K562 (cell line): ENCODE data around the gene USP15. TPM values are rescaled to one million over a fixed set of nuclear protein-coding genes. Genes with fewer than 3 reads are reported as not detected.

Source experiments
- ATAC-seq: fragments of 200-7000 bp; cut with Tn5 transposase; 3 replicates; pipeline ENCODE4 v1.9.1; 2020; ENCODE audit warnings: moderate library complexity
- BruUV-seq: library from RNA; stranded (reverse); fragments of 400-500 nt; replicated peaks from 2 replicates; lab custom pipeline; 2021; lab: Mats Ljungman, UMichigan
- CTCF ChIA-PET: fragments of 300-600 bp; formaldehyde crosslinking; extraction: SDS; loops from one replicate; lab custom pipeline; 2021; ENCODE audit warnings: low intra/inter-chr PET ratio; lab: Yijun Ruan, JAX
- POLR2A ChIA-PET: fragments of 300-600, 350-650 bp; sonication (Branson Sonifier 250); formaldehyde crosslinking; extraction: SDS; loops from one replicate; lab custom pipeline; 2021; ENCODE audit warnings: antibody characterized with exemption, inconsistent platforms; lab: Yijun Ruan, JAX
- DNase-seq, 4 experiments: peaks; one replicate each; pipeline versions ENCODE4 v3.0.0 to v3.0.0-alpha.2; 2011 to 2018; ENCODE audit warnings: low spot score in 3 of 4, mixed read lengths in 3 of 4; ENCODE audit errors: extremely low read depth in 1 of 4
- FAIRE-seq: peaks from 2 replicates; lab custom pipeline; 2011; peaks lifted over from hg19 to GRCh38; lab: Jason Lieb, UNC
- H2AFZ ChIP-seq: 2 replicates; pipeline ENCODE4 v1.6.0; 2011; ENCODE audit warnings: low read depth, low read length, control low read depth, inconsistent platforms
- H3K27ac ChIP-seq: fragments of 200-600 bp; 3 replicates; pipeline ENCODE4 v1.8.0; 2011; ENCODE audit warnings: low read depth, mild to moderate bottlenecking, control low read depth, inconsistent platforms, low read length, moderate library complexity, mixed read lengths; ENCODE audit errors: extremely low read depth
- H3K27me3 ChIP-seq, 2 experiments: fragments of 300-600 bp in 1 of 2; 2 replicates in 1 of 2; 3 replicates in 1 of 2; pipeline versions ENCODE4 v1.6.0 to v1.8.0; 2011; ENCODE audit warnings: inconsistent platforms in 2 of 2, low read length in 2 of 2, mild to moderate bottlenecking in 1 of 2, mixed read lengths in 1 of 2, moderate library complexity in 1 of 2; ENCODE audit not compliant: control insufficient read depth in 2 of 2, insufficient read depth in 2 of 2
- H3K36me3 ChIP-seq: fragments of 300-600 bp; 3 replicates; pipeline ENCODE4 v1.8.0; 2011; ENCODE audit warnings: mild to moderate bottlenecking, low read length, inconsistent platforms; ENCODE audit not compliant: control insufficient read depth, insufficient read depth
- H3K4me1 ChIP-seq, 2 experiments: fragments of 200-600 bp in 1 of 2; replicated peaks in 1 of 2; 2 replicates in 1 of 2; 3 replicates in 1 of 2; pipeline versions ENCODE4 v1.5.1 to v1.8.0; 2011; ENCODE audit warnings: inconsistent platforms in 2 of 2, low read length in 2 of 2, mild to moderate bottlenecking in 1 of 2, mixed read lengths in 1 of 2, moderate library complexity in 1 of 2; ENCODE audit not compliant: control insufficient read depth in 2 of 2, insufficient read depth in 2 of 2
- H3K4me2 ChIP-seq: 2 replicates; pipeline ENCODE4 v1.6.1; 2011; ENCODE audit warnings: low read length, control low read depth, inconsistent platforms, mixed read lengths; ENCODE audit not compliant: insufficient read depth
- H3K4me3 ChIP-seq: fragments of 200-600 bp; sonication (generic), shearing (Covaris generic); 2 replicates; pipeline ENCODE4 v1.5.1; 2016; ENCODE audit warnings: control low read depth, inconsistent platforms
- H3K79me2 ChIP-seq: fragments of 200-600 bp; 3 replicates; pipeline ENCODE4 v1.8.0; 2011; ENCODE audit warnings: low read length, inconsistent platforms; ENCODE audit not compliant: control insufficient read depth, insufficient read depth
- H3K9ac ChIP-seq, 2 experiments: 2 replicates each; pipeline versions ENCODE4 v1.6.0 to v1.6.1; 2011; ENCODE audit warnings: low read depth in 2 of 2, low read length in 2 of 2, control low read depth in 1 of 2, inconsistent platforms in 1 of 2, mild to moderate bottlenecking in 1 of 2, mixed read lengths in 1 of 2; ENCODE audit not compliant: insufficient read depth in 1 of 2
- H3K9me1 ChIP-seq: one replicate; pipeline ENCODE4 v1.6.0; 2011; ENCODE audit warnings: inconsistent platforms, mild to moderate bottlenecking, low read length, moderate library complexity; ENCODE audit not compliant: control insufficient read depth, insufficient read depth
- H3K9me3 ChIP-seq: replicated peaks from 2 replicates; pipeline ENCODE4 v1.5.1; 2011; ENCODE audit warnings: low read depth, low read length, inconsistent platforms; ENCODE audit not compliant: control insufficient read depth, insufficient read depth
- H4K20me1 ChIP-seq: replicated peaks from 2 replicates; pipeline ENCODE4 v1.6.1; 2011; ENCODE audit warnings: low read length, inconsistent platforms, mixed read lengths; ENCODE audit not compliant: control insufficient read depth, insufficient read depth
- CREM ChIP-seq: IDR thresholded peaks from 2 replicates; pipeline ENCODE4 v1.6.1; 2014; ENCODE audit warnings: antibody characterized with exemption, low read depth
- ELF4 ChIP-seq: fragments of 450-650 bp; formaldehyde crosslinking; IDR thresholded peaks from 2 replicates; pipeline ENCODE4 v1.4.0; 2022; ENCODE audit warnings: missing genetic modification characterization
- ESRRA ChIP-seq: fragments of 450-650 bp; IDR thresholded peaks from 2 replicates; pipeline ENCODE4 v1.6.1; 2014; ENCODE audit warnings: low read depth, mild to moderate bottlenecking, moderate library complexity, borderline replicate concordance
- KAT7 ChIP-seq: sonication (generic); formaldehyde crosslinking; IDR thresholded peaks from 2 replicates; pipeline ENCODE4 v1.8.0; 2022; ENCODE audit warnings: missing genetic modification reagents, mild to moderate bottlenecking, borderline replicate concordance
- POLR2G ChIP-seq: fragments of 200-400 bp; formaldehyde crosslinking; IDR thresholded peaks from 2 replicates; pipeline ENCODE4 v1.6.1; 2017; ENCODE audit warnings: low read depth, mild to moderate bottlenecking, antibody characterized with exemption, low read length, moderate library complexity
- RAD51 ChIP-seq: fragments of 450-650 bp; IDR thresholded peaks from 2 replicates; pipeline ENCODE4 v1.7.1; 2016; ENCODE audit warnings: low read depth, mild to moderate bottlenecking, borderline replicate concordance
- SIN3B ChIP-seq: fragments of 450-650 bp; IDR thresholded peaks from 2 replicates; pipeline ENCODE4 v1.6.1; 2017; ENCODE audit warnings: low read depth, mild to moderate bottlenecking, moderate library complexity
- TFAM ChIP-seq: fragments of 250-450 bp; sonication (Bioruptor Pico); conservative IDR thresholded peaks from 2 replicates; pipeline ENCODE4 v1.5.0; 2021; ENCODE audit warnings: mild to moderate bottlenecking, moderate library complexity
- UBTF ChIP-seq, 2 experiments: IDR thresholded peaks; 2 replicates each; pipeline ENCODE4 v1.6.1; 2012; ENCODE audit warnings: improper control_type of control experiment in 2 of 2, low read depth in 2 of 2, low read length in 2 of 2, borderline replicate concordance in 1 of 2
- XRCC3 ChIP-seq: fragments of 450-650 bp; IDR thresholded peaks from 2 replicates; pipeline ENCODE4 v1.6.1; 2017; ENCODE audit warnings: mild to moderate bottlenecking, moderate library complexity
- ZBTB9 ChIP-seq: fragments of 450-650 bp; formaldehyde crosslinking; IDR thresholded peaks from 2 replicates; pipeline ENCODE4 v1.4.0; 2020; ENCODE audit warnings: mild to moderate bottlenecking, moderate library complexity
- ZNF695 ChIP-seq: fragments of 450-650 bp; formaldehyde crosslinking; IDR thresholded peaks from 2 replicates; pipeline ENCODE4 v1.4.0; 2020; ENCODE audit warnings: mild to moderate bottlenecking, moderate library complexity
- ZNF778 ChIP-seq: fragments of 450-650 bp; formaldehyde crosslinking; IDR thresholded peaks from 2 replicates; pipeline ENCODE4 v1.4.0; 2020; ENCODE audit warnings: mild to moderate bottlenecking, moderate library complexity
- WGBS: fragments of 100-300 bp; shearing (Covaris generic); methylation state at CpG from one replicate; pipeline ENCODE4 v1.1.6; 2016; ENCODE audit warnings: low coverage, mixed read lengths; ENCODE audit not compliant: insufficient coverage; ENCODE audit errors: missing lambda C conversion rate; 5-methylcytosine and 5-hydroxymethylcytosine counted together
- in situ Hi-C: fragments of 300-500 bp; cut with MboI; formaldehyde crosslinking; loops from 4 replicates; pipeline ENCODE4 v1.15.0; 2018; ENCODE audit warnings: inconsistent platforms, mixed read lengths
- intact Hi-C: fragments of 100-400 bp; cut with micrococcal nuclease; formaldehyde crosslinking; loops from 2 replicates; pipeline ENCODE4 v1.14.2; 2022
- polyA plus RNA-seq, 8 experiments: library from polyadenylated mRNA; depleted of rRNA in 4 of 8; stranded (reverse) in 5 of 8; unstranded in 3 of 8; fragments of >200 nt; fragmentation: Nextera tagmentation in 2 of 8; fragmentation: Illumina TruSeq in 1 of 8; extraction: Ambion mirVana in 2 of 8; extraction: Trizol in 1 of 8; gene quantifications; 2 replicates each; pipeline versions ENCODE4 v1.2.1 to v1.2.3, GENCODE V29; 2011 to 2014; ENCODE audit warnings: inconsistent platforms in 1 of 8, missing spikeins in 1 of 8
- total RNA-seq, 7 experiments: library from RNA; depleted of rRNA in 6 of 7; stranded (reverse); fragments of >200 nt in 6 of 7; fragmentation: Illumina TruSeq in 2 of 7; extraction: Trizol in 2 of 7; gene quantifications; 2 replicates each; pipeline versions ENCODE4 v1.2.1 to v1.2.3, GENCODE V29; 2011 to 2021; ENCODE audit warnings: low replicate concordance in 1 of 7
- TF ChIP-seq, protein P1 (sequence below): fragments of 250-450 bp; sonication (Bioruptor Pico); IDR thresholded peaks from 2 replicates; pipeline ENCODE4 v1.5.0; 2020; ENCODE audit warnings: mild to moderate bottlenecking

USP15 gene
- total and polyA plus RNA-seq, 9 of the 15 experiments (the other 6 are each of a cell fraction or from before 2014, with no cell fraction given), result 140 to 272 (median 182) TPM

DNA sequence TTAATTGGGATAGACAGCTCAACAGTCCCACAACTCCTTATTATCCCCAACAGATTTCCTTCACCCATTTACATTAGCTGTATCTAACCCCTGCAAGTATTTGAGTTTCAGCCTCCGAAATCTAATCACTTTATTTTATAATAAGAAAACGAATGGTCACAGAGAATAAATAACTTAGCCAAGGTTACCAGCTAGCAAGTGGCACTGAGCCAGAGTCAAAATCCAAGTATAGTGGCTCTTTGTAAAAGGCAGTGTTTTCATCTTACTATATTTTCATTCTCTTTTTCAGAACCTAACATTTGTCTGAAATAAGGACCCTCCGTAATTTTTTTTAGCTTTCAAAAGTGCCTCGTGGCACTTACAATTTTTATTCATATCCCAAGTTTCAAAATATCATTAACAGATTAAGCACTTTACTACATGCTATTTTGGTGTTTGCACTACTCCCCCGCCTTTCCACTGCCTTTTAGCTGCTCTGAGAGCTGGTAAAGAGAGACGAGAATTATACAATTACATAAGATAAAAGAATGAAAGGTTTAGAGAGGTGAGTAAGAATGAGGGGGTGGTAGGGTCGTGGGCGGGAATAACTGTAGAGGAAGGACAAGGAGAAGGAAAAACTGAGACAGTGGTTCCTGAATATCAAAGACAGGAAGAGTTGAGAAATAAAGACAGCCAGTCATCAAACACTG is 3.7 kb upstream of the USP15 start (continued):
- TF ChIP-seq UBTF (IDR thresholded peaks at IDR 0.05; ENCODE audit: borderline replicate concordance in 1 of 2, low read depth in 2 of 2, low read length in 2 of 2) (no peak), SIN3B (no peak), ESRRA (no peak)

DNA sequence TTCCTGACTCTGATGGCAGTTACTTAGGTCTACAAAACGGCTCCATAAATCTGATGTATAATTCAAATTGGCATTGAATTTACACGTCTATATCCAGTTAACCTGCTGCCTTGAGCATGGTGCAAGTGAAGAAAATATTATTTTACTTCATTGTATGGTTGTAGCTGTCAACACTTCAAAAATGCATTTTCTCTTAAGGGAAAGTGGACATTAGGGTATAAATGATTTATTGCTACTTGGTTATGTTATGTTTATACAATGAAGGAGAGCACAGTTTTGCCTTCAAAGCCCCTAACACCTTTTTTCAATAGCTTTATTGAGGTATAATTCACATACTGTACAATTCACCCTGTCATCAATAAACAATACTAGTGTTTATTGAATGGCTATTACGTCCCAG is 2.0 kb upstream of the USP15 start:
- no peaks in the 10 kb centered on the region for H3K9me1 ChIP-seq
- peaks cover 72% of the 10 kb centered on the region for H3K79me2 ChIP-seq
- peak overlapping the region; percentile 73 for H2AFZ ChIP-seq
- H3K36me3 ChIP-seq, result peaks cover 18% of the 10 kb centered on the region
- DNase-seq, result no peak
- H3K4me1 ChIP-seq, result peaks cover 6 to 9% of the 10 kb centered on the region in 2 experiments; a peak in 2 of 5 replicates
- intact Hi-C loops (no loop called here), in situ Hi-C loops (no loop called here)
- 15% methylated on average over 3 of the region's 3 CpGs for WGBS
- H3K4me3 ChIP-seq, result peak overlapping the region; percentile 84; the same call in 1 of the 2 replicates
- no peaks in the 10 kb centered on the region; the same call in 1 of the 2 replicates for H4K20me1 ChIP-seq
- ChIA-PET CTCF (no interaction called here), POLR2A (interaction anchor here (1.1 to 3.2 kb wide), 4 partner anchors 10 to 17 kb away, joined by 3 to 20 read pairs (median 8); no protein-coding TSS in a partner anchor)
- peak overlapping the region; percentile 99 for H3K27ac ChIP-seq
- H3K9ac ChIP-seq, result peak overlapping the region in 1 of 2 experiments; percentile 97; a peak in 2 of 4 replicates
- no peaks in the 10 kb centered on the region for H3K9me3 ChIP-seq
- peak overlapping the region; percentile 98 for H3K4me2 ChIP-seq
- H3K27me3 ChIP-seq, result no peaks in the 10 kb centered on the region
- ATAC-seq, result no peak
- no TSS peak for BruUV-seq
- FAIRE-seq, result peak; percentile 54
- TF ChIP-seq POLR2G (no peak), ZBTB9 (CRISPR knock-in tag) (no peak), KAT7 (CRISPR knock-in tag) (no peak), RAD51 (no peak), ZNF695 (CRISPR knock-in tag) (no peak), XRCC3 (no peak), CREM (no peak), ZNF778 (no peak), ELF4 (CRISPR knock-in tag) (no peak), TFAM (no peak)
- TF ChIP-seq, protein P1, sequence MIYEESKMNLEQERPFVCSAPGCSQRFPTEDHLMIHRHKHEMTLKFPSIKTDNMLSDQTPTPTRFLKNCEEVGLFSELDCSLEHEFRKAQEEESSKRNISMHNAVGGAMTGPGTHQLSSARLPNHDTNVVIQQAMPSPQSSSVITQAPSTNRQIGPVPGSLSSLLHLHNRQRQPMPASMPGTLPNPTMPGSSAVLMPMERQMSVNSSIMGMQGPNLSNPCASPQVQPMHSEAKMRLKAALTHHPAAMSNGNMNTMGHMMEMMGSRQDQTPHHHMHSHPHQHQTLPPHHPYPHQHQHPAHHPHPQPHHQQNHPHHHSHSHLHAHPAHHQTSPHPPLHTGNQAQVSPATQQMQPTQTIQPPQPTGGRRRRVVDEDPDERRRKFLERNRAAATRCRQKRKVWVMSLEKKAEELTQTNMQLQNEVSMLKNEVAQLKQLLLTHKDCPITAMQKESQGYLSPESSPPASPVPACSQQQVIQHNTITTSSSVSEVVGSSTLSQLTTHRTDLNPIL, result no peak
